Activated B cell treated with CpG ODN at 0.5 μM for 24 hours (primary cell): ENCODE results near the gene GRIA1. TPM values are rescaled to one million over a fixed set of nuclear protein-coding genes. Genes with fewer than 3 reads are reported as not detected.
"Not testable (repeated sequence)": the region's sequence is repeated elsewhere in the genome, so short reads cannot be mapped to it uniquely, and the experiment has no call there.

Source experiments
- ATAC-seq: fragments of 200-7000 bp; cut with Tn5 transposase; one replicate; pipeline ENCODE4 v1.10.0; 2021; ENCODE audit warnings: low read depth, mild to moderate bottlenecking, moderate library complexity
- CTCF ChIA-PET: fragments of 350-600 bp; sonication (Branson Sonifier 250); formaldehyde crosslinking; loops from one replicate; lab custom pipeline; 2021; ENCODE audit warnings: antibody characterized with exemption; lab: Charles Lee
- POLR2A ChIA-PET: fragments of 350-600 bp; sonication (Branson Sonifier 250); formaldehyde crosslinking; loops from one replicate; lab custom pipeline; 2021; ENCODE audit warnings: antibody characterized with exemption; lab: Charles Lee
- DNase-seq: peaks from one replicate; pipeline ENCODE4 v3.0.0; 2022
- H3K27ac Mint-ChIP-seq: one replicate; pipeline ENCODE4 v1.8.0; 2020; ENCODE audit warnings: mixed read lengths
- H3K27me3 Mint-ChIP-seq: one replicate; pipeline ENCODE4 v1.8.0; 2021; ENCODE audit warnings: mixed read lengths
- H3K36me3 Mint-ChIP-seq: one replicate; pipeline ENCODE4 v1.8.0; 2021; ENCODE audit warnings: low read depth, mixed read lengths
- H3K4me1 Mint-ChIP-seq: one replicate; pipeline ENCODE4 v1.8.0; 2021; ENCODE audit warnings: mixed read lengths
- H3K4me3 Mint-ChIP-seq: one replicate; pipeline ENCODE4 v1.8.0; 2020; ENCODE audit warnings: mild to moderate bottlenecking, mixed read lengths
- H3K9me3 Mint-ChIP-seq: one replicate; pipeline ENCODE4 v1.8.0; 2020; ENCODE audit warnings: mixed read lengths
- intact Hi-C: fragments of 100-400 bp; cut with micrococcal nuclease; formaldehyde crosslinking; loops from one replicate; pipeline ENCODE4 v1.15.1; 2024
- total RNA-seq: library from RNA; stranded (reverse); gene quantifications from 2 replicates; pipeline ENCODE4 v1.2.3, GENCODE V29; 2022
- TF ChIP-seq, protein P1 (sequence below): fragments of 200-600 bp; IDR thresholded peaks from one replicate; pipeline ENCODE4 v1.8.0; 2022; ENCODE audit warnings: antibody characterized with exemption, mild to moderate bottlenecking

GRIA1 gene
- total RNA-seq, 1 donor from 2014 or later, result not detected

DNA sequence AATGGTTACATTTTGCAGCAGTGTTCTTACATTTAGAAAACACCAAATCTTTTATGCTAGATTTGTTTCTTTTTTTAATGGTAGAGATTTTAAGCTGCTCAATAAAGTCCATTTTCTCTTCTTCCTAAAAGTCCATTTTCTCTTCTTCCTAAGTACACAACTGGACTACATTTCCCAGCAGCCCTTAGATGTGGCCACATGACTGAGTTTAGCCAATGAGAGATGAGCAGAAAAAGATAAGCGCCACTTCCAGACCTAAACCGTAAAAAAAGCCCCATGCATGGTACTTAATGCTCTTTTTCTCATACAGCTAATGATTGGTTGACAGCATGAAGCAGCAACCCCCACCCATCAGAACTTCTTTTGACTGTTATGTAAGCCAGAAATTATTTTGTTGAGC is 341.5 kb downstream of the GRIA1 start:
- Mint-ChIP-seq H3K27me3 (peaks cover 2% of the 10 kb centered on the region), H3K4me3 (no peak overlapping the region), H3K36me3 (no peaks in the 10 kb centered on the region), H3K27ac (no peak overlapping the region), H3K4me1 (no peaks in the 10 kb centered on the region), H3K9me3 (no peaks in the 10 kb centered on the region)
- DNase-seq, result no peak
- ATAC-seq, result no peak
- ChIA-PET POLR2A (no interaction called here), CTCF (no interaction called here)
- intact Hi-C loops, result no loop called here
- TF ChIP-seq, protein P1, sequence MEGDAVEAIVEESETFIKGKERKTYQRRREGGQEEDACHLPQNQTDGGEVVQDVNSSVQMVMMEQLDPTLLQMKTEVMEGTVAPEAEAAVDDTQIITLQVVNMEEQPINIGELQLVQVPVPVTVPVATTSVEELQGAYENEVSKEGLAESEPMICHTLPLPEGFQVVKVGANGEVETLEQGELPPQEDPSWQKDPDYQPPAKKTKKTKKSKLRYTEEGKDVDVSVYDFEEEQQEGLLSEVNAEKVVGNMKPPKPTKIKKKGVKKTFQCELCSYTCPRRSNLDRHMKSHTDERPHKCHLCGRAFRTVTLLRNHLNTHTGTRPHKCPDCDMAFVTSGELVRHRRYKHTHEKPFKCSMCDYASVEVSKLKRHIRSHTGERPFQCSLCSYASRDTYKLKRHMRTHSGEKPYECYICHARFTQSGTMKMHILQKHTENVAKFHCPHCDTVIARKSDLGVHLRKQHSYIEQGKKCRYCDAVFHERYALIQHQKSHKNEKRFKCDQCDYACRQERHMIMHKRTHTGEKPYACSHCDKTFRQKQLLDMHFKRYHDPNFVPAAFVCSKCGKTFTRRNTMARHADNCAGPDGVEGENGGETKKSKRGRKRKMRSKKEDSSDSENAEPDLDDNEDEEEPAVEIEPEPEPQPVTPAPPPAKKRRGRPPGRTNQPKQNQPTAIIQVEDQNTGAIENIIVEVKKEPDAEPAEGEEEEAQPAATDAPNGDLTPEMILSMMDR, result no peak

DNA sequence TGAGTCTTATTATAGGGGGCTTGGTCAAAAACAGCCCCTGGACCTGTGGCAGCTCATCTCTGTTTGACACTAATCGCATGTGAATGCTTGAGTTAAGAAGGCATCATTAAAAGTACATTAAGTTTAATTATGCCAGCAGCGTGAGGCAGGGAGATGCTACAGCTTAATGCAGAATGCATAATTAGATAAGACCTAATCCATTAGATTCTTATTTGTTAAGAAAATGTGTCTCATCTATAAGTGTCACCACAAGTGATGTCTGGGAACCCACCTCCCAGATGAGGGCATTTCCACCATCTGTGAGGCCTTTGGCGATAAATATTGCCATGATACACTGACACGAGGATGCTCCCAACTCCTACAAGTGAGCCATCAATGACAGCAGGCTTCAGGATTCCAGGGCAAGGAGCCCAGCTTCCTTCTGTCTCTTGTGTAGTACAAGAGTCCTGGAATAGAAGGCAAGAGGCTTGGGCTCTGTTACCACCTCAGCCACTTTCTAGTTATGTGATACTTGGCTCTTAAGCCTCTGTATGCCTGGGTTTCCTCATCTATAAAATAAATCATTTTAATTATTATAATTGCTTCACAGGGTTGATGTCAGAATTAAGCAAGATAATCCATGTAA is 345.5 kb downstream of the GRIA1 start:
- ChIA-PET CTCF (no interaction called here), POLR2A (no interaction called here)
- DNase-seq (no peak), ATAC-seq (no peak)
- intact Hi-C loops, result no loop called here
- Mint-ChIP-seq H3K27me3 (no peaks in the 10 kb centered on the region), H3K36me3 (no peaks in the 10 kb centered on the region), H3K4me3 (no peak overlapping the region), H3K9me3 (no peaks in the 10 kb centered on the region), H3K27ac (no peak overlapping the region), H3K4me1 (no peaks in the 10 kb centered on the region)
- TF ChIP-seq, protein P1, result no peak

DNA sequence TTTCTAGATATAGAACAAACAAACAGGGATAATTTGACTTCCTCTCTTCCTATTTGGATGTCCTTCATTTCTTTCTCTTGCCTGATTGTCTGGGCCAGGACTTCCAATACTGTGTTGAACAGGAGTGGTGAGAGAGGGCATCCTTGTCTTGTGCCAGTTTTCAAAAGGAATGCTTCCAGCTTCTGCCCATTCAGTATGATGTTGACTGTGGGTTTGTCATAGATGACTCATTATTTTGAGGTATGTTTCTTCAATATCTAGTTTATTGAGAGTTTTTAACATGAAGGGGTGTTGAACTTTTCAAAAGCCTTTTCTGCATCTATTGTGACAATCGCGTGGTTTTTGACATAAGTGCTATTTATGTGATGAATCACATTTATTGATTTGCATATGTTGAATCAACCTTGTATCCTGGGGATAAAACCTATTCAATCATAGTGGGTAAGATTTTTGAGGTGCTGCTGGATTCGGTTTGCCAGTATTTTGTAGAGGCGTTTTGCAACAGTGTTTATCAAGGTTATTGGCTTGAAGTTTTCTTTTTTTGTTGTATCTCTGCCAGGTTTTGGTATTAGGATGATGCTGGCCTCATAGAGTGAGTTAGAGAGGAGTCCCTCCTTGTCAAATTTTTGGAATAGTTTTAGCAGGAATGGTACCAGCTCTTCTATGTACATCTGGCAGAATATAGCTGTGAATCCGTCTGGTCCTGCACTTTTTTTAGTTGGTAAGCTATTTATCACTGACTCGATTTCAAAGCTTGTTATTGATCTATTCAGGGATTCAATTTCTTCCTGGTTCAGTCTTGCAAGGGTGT is 359.0 kb downstream of the GRIA1 start:
- H3K4me1 Mint-ChIP-seq, ATAC-seq, H3K4me3 Mint-ChIP-seq, H3K27ac Mint-ChIP-seq, POLR2A ChIA-PET, intact Hi-C loops, CTCF ChIA-PET, DNase-seq, H3K9me3 Mint-ChIP-seq, H3K36me3 Mint-ChIP-seq, H3K27me3 Mint-ChIP-seq: not testable (repeated sequence)

DNA sequence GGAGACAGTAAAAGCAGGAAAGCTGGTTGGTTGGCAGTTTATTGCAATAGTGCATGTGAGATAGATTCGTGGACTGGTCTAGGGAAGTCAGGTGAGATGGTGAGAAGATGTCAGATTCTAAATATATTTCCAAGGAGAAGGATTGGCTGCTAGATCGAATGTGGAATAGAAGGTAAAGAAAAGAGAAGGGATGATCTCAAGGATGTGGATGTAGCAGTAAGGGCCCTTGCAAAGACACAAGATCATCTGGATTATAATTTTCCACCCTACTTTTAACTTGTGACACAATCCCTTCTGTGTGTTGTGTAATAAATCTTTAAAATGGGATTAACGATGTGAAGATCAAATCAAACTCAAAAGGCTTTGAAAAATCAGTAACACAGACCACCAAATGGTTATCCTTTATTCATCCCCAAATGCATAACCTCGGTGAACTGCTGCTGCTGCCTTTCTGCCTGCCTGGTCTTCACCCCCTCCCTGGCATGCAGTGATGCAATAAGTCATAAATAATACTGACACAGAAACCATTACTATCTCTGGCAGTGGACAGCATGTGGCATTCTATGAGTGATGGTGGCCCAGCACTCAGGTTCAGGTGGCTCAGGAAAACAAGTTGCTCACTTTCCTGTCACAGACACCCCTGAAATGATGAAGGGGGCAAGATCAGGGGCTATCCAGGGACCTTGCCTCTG is 369.9 kb downstream of the GRIA1 start:
- POLR2A ChIA-PET, result no interaction called here
- H3K27ac Mint-ChIP-seq, result no peak overlapping the region
- intact Hi-C loops, result no loop called here

DNA sequence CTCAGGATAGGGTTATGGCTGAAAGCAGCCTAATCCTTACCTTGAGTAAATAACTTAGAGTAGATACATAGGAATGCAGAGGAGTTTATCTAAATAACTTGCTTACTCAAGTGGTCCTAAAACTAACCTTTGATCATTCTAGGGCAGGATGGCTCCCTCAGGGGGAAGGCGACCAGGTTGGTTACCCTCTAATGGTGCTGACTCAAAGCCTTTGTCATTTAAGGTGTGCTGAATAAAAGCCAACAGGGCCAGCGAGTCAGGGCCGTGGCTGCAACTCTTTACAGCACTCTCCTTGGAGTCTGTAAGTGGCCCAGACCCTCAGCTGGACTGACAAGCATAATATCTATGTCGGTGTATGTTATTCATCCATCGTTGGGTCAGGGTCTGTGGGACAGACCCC is 372.4 kb downstream of the GRIA1 start:
- H3K4me1 Mint-ChIP-seq, H3K36me3 Mint-ChIP-seq, H3K9me3 Mint-ChIP-seq, intact Hi-C loops, CTCF ChIA-PET, H3K27ac Mint-ChIP-seq, H3K27me3 Mint-ChIP-seq, DNase-seq, H3K4me3 Mint-ChIP-seq, POLR2A ChIA-PET, ATAC-seq: not testable (repeated sequence)

More for the DNA sequence above, 369.9 kb downstream of the GRIA1 start:
- no peak for DNase-seq
- no peak for ATAC-seq
- H3K36me3 Mint-ChIP-seq, result no peaks in the 10 kb centered on the region
- CTCF ChIA-PET, result no interaction called here
- H3K27me3 Mint-ChIP-seq, result peaks cover 7% of the 10 kb centered on the region
- TF ChIP-seq, protein P1, result no peak
- no peak overlapping the region for H3K4me3 Mint-ChIP-seq
- no peaks in the 10 kb centered on the region for H3K9me3 Mint-ChIP-seq
- H3K4me1 Mint-ChIP-seq, result no peaks in the 10 kb centered on the region
